Smooth muscle cell (in vitro differentiated cells): ENCODE measurements around the gene MEF2C. TPM values are rescaled to one million over a fixed set of nuclear protein-coding genes. Genes with fewer than 3 reads are reported as not detected.
"Not testable (repeated sequence)": the region's sequence is repeated elsewhere in the genome, so short reads cannot be mapped to it uniquely, and the experiment has no call there.

Experiments
- DNase-seq: peaks from one replicate; lab custom pipeline; 2025; ENCODE audit not compliant: unreplicated experiment; lab: John Stamatoyannopoulos, UW
- H2AFZ ChIP-seq: fragments of 200-600 bp; sonication (generic); 2 replicates; pipeline ENCODE4 v1.6.0; 2016; ENCODE audit warnings: antibody characterized with exemption, low read depth, mild to moderate bottlenecking
- H3F3A ChIP-seq: fragments of 200-600 bp; sonication (generic); 2 replicates; pipeline ENCODE4 v1.6.0; 2017; ENCODE audit warnings: antibody characterized with exemption, low read depth
- H3K27ac ChIP-seq: fragments of 200-600 bp; sonication (generic); 2 replicates; pipeline ENCODE4 v1.5.1; 2016; ENCODE audit warnings: low read depth, mild to moderate bottlenecking
- H3K27me3 ChIP-seq: fragments of 200-600 bp; sonication (generic); 2 replicates; pipeline ENCODE4 v1.6.1; 2016; ENCODE audit warnings: low read depth, mild to moderate bottlenecking
- H3K36me3 ChIP-seq: fragments of 200-600 bp; sonication (generic); 2 replicates; pipeline ENCODE4 v1.5.1; 2016; ENCODE audit warnings: low read depth
- H3K4me1 ChIP-seq: fragments of 200-600 bp; sonication (generic); 2 replicates; pipeline ENCODE4 v1.5.1; 2016; ENCODE audit warnings: low read depth
- H3K4me2 ChIP-seq: fragments of 200-600 bp; sonication (generic); 2 replicates; pipeline ENCODE4 v1.6.0; 2016; ENCODE audit warnings: mild to moderate bottlenecking
- H3K4me3 ChIP-seq: fragments of 200-600 bp; sonication (generic); 2 replicates; pipeline ENCODE4 v1.5.1; 2016; ENCODE audit warnings: mild to moderate bottlenecking
- H3K79me2 ChIP-seq: fragments of 200-600 bp; sonication (generic); 2 replicates; pipeline ENCODE4 v1.6.0; 2016; ENCODE audit warnings: low read depth, mild to moderate bottlenecking
- H3K9ac ChIP-seq: fragments of 200-600 bp; sonication (generic); 2 replicates; pipeline ENCODE4 v1.6.0; 2016; ENCODE audit warnings: low read depth
- H3K9me3 ChIP-seq: fragments of 200-600 bp; sonication (generic); replicated peaks from 2 replicates; pipeline ENCODE4 v1.5.1; 2016; ENCODE audit warnings: low read depth
- H4K20me1 ChIP-seq: fragments of 200-600 bp; sonication (generic); 2 replicates; pipeline ENCODE4 v1.6.0; 2016; ENCODE audit warnings: low read depth
- WGBS: methylation state at CpG from one replicate; pipeline ENCODE4 v1.1.7; 2016; ENCODE audit warnings: low lambda C conversion rate; 5-methylcytosine and 5-hydroxymethylcytosine counted together
- polyA plus RNA-seq: library from polyadenylated mRNA; unstranded; fragments of >200 nt; fragmentation: Nextera tagmentation; extraction: Ambion mirVana; gene quantifications from 2 replicates; pipeline ENCODE4 v1.2.1, GENCODE V29; 2016
- total RNA-seq: library from RNA; depleted of rRNA; stranded (reverse); fragments of >200 nt; gene quantifications from 2 replicates; pipeline ENCODE4 v1.2.3, GENCODE V29; 2014
- TF ChIP-seq, protein P1 (sequence below): fragments of 200-600 bp; sonication (generic); IDR thresholded peaks from 2 replicates; pipeline ENCODE4 v1.5.1; 2017; ENCODE audit warnings: borderline replicate concordance, mild to moderate bottlenecking, antibody characterized with exemption; ENCODE audit not compliant: insufficient read depth, poor library complexity, severe bottlenecking

Gene MEF2C
- total and polyA plus RNA-seq, 2 experiments from 2014 or later = 11.4 to 14.0 TPM

DNA sequence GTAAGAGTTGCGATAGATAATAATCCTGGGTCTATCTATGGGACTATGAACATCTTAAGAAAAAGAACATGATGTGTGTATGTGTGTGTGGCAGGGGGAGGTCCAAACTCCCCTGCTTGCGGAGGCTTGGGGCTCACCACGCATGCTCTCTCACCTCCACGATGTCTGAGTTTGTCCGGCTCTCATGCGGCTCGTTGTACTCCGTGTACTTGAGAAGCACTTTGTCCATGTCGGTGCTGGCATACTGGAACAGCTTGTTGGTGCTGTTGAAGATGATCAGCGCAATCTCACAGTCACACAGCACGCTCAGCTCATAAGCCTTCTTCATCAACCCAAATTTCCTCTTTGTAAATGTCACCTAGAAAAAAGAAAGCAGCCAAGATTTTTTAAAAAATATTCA is 78.5 kb downstream of the MEF2C start:
- no peak overlapping the region for H3K27ac ChIP-seq
- no peaks in the 10 kb centered on the region for H3K79me2 ChIP-seq
- 98% methylated on average over 11 of the region's 11 CpGs for WGBS
- H2AFZ ChIP-seq = no peak overlapping the region
- no peaks in the 10 kb centered on the region for H3K27me3 ChIP-seq
- H3K9ac ChIP-seq = no peak overlapping the region
- no peak overlapping the region for H3K4me2 ChIP-seq
- peaks cover 3% of the 10 kb centered on the region for H3K36me3 ChIP-seq
- H3K4me1 ChIP-seq = no peaks in the 10 kb centered on the region
- H3K9me3 ChIP-seq = no peaks in the 10 kb centered on the region
- TF ChIP-seq, protein P1, sequence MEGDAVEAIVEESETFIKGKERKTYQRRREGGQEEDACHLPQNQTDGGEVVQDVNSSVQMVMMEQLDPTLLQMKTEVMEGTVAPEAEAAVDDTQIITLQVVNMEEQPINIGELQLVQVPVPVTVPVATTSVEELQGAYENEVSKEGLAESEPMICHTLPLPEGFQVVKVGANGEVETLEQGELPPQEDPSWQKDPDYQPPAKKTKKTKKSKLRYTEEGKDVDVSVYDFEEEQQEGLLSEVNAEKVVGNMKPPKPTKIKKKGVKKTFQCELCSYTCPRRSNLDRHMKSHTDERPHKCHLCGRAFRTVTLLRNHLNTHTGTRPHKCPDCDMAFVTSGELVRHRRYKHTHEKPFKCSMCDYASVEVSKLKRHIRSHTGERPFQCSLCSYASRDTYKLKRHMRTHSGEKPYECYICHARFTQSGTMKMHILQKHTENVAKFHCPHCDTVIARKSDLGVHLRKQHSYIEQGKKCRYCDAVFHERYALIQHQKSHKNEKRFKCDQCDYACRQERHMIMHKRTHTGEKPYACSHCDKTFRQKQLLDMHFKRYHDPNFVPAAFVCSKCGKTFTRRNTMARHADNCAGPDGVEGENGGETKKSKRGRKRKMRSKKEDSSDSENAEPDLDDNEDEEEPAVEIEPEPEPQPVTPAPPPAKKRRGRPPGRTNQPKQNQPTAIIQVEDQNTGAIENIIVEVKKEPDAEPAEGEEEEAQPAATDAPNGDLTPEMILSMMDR = no peak
- no peak for DNase-seq
- no peaks in the 10 kb centered on the region for H3F3A ChIP-seq
- no peak overlapping the region for H3K4me3 ChIP-seq
- H4K20me1 ChIP-seq = no peaks in the 10 kb centered on the region

DNA sequence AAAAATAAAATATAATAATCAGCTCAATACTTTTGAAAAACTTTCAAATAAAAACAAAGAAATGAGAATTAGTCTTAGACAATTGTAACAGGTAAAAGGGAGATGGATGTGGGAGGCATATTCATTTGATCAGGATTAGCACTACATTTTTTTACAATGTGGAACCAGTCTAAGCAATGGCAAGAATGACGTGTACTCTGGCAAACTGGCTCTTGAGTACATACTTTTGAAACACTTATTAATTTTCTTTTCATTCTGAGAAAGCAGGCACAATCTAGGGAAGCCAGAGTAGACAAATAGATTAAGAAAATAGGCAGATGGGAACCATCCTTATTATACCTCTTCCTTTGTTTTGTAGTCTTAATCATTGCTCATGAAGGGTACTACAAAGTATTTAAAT is 79.7 kb downstream of the MEF2C start:
- Histone ChIP-seq H3K4me3 (no peak overlapping the region), H3F3A (no peaks in the 10 kb centered on the region), H3K27ac (no peak overlapping the region), H3K9me3 (no peaks in the 10 kb centered on the region), H2AFZ (no peak overlapping the region), H3K36me3 (peaks cover 3% of the 10 kb centered on the region), H3K4me1 (no peaks in the 10 kb centered on the region), H4K20me1 (no peaks in the 10 kb centered on the region), H3K79me2 (no peaks in the 10 kb centered on the region), H3K9ac (no peak overlapping the region), H3K4me2 (no peak overlapping the region), H3K27me3 (no peaks in the 10 kb centered on the region)
- 95% methylated on average over 1 of the region's 1 CpG for WGBS
- TF ChIP-seq, protein P1 = no peak
- no peak for DNase-seq

DNA sequence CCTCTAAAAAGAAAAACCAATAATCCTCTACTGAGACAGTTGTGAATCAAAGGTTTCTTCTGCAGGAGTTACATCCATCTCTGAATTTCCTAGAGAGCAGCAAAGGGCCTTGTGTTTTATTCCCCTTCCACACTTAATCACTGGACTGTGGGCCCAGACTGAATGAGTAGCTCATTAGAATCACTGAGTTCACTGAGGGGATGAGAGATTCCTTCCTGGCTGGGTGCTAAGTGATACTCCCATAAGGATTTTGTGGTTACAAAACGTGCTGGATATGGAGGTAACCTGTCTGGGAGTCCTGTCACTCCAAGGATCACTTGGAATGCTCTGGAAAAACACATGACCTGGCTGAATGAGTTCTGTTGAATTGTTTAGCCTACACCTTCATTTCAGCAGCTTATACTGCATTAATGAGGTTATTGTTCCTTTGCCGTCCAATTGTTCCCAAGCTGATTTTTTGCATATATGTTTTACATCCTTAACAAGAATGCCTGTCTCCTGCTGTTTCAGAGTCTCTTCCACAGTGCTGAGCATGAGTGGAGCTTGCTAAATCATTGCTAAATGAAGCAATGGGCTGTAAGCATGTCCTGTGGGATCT is 82.9 kb downstream of the MEF2C start:
- Histone ChIP-seq H3K4me1 (no peaks in the 10 kb centered on the region), H3K27me3 (no peaks in the 10 kb centered on the region), H2AFZ (no peak overlapping the region), H3K79me2 (no peaks in the 10 kb centered on the region), H3K9me3 (no peaks in the 10 kb centered on the region), H3K27ac (no peak overlapping the region), H4K20me1 (no peaks in the 10 kb centered on the region), H3K36me3 (peaks cover 3% of the 10 kb centered on the region), H3F3A (no peaks in the 10 kb centered on the region), H3K4me2 (no peak overlapping the region), H3K4me3 (no peak overlapping the region), H3K9ac (no peak overlapping the region)
- 91% methylated on average over 2 of the region's 2 CpGs for WGBS
- TF ChIP-seq, protein P1 = no peak
- no peak for DNase-seq

DNA sequence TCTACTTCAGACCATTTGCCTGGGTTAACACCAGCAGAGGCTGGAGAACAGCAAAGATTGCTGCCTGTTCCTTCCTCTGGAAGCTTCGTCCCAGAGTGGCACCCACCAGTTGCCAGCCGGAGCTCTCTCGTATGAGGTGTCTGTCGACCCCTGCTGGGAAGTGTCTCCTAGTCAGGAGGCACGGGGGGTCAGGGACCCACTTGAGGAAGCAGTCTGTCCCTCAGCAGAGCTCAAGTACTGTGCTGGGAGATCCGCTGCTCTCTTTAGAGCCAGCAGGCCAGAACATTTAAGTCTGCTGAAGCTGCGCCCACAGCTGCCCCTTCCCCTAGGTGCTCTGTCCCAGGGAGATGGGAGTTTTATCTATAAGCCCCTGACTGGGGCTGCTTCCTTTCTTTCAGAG is 84.1 kb downstream of the MEF2C start:
- not testable (repeated sequence) for H3K9me3 ChIP-seq, H3K79me2 ChIP-seq, H3F3A ChIP-seq, H3K4me3 ChIP-seq, H3K9ac ChIP-seq, H3K27ac ChIP-seq, H3K36me3 ChIP-seq, H3K27me3 ChIP-seq, DNase-seq, H3K4me2 ChIP-seq, H3K4me1 ChIP-seq, H4K20me1 ChIP-seq, H2AFZ ChIP-seq
- 98% methylated on average over 7 of the region's 7 CpGs for WGBS

- not testable (repeated sequence) for H3K4me2 ChIP-seq, H3K4me1 ChIP-seq, H3K27ac ChIP-seq, H3K9me3 ChIP-seq, H3K9ac ChIP-seq, H4K20me1 ChIP-seq, H2AFZ ChIP-seq, H3F3A ChIP-seq, H3K4me3 ChIP-seq, H3K79me2 ChIP-seq, H3K36me3 ChIP-seq, DNase-seq, H3K27me3 ChIP-seq
- 98% methylated on average over 3 of the region's 3 CpGs for WGBS
These were observed 89.2 kb downstream of the MEF2C start for GRCh38 chr5:88793797-88794196.
